DOHH2 (cell line): ENCODE measurements around the gene NME7.
"Not testable (repeated sequence)": the region's sequence is repeated elsewhere in the genome, so short reads cannot be mapped to it uniquely, and the experiment has no call there.

Experiments
- CTCF ChIP-seq: fragments of 200-600 bp; sonication (generic); IDR thresholded peaks from one replicate; pipeline ENCODE4 v1.5.1; 2014; ENCODE audit warnings: antibody characterized with exemption, mild to moderate bottlenecking, low read depth, low read length; ENCODE audit not compliant: poor library complexity, severe bottlenecking
- EZH2phosphoT487 ChIP-seq: fragments of 200-600 bp; sonication (generic); IDR thresholded peaks from 2 replicates; pipeline ENCODE4 v1.6.1; 2017; ENCODE audit warnings: borderline replicate concordance, mild to moderate bottlenecking, antibody characterized with exemption, low read length, moderate library complexity, mixed read lengths

GRCh38 chr1:169334727-169335126 is 32.9 kb downstream of the NME7 start:
- TF ChIP-seq CTCF, EZH2phosphoT487: not testable (repeated sequence)
